Right atrium auricular region (tissue), 2 donors: ENCODE data around the gene KCNAB1. TPM values are rescaled to one million over a fixed set of nuclear protein-coding genes. Genes with fewer than 3 reads are reported as not detected.

Experiments
- DNase-seq: peaks from one replicate; pipeline ENCODE4 v3.0.0-alpha.2; 2019; ENCODE audit warnings: low spot score
- H3K27ac ChIP-seq, 2 donors: fragments of 200-600 bp; sonication (generic); 1 replicate in 1 of 2; 2 replicates in 1 of 2; pipeline ENCODE4 v1.5.1; 2016 to 2019
- H3K27me3 ChIP-seq, 2 donors: fragments of 200-600 bp; sonication (generic); one replicate each; pipeline versions ENCODE4 v1.5.1 to v1.6.0; 2017 to 2019
- H3K36me3 ChIP-seq: fragments of 200-600 bp; sonication (generic); one replicate; pipeline ENCODE4 v1.5.1; 2016
- H3K4me1 ChIP-seq, 2 donors: fragments of 200-600 bp; sonication (generic); one replicate each; pipeline versions ENCODE4 v1.5.1 to v1.6.0; 2017 to 2019
- H3K4me3 ChIP-seq, 2 donors: fragments of 200-600 bp; sonication (generic); 1 replicate in 1 of 2; 2 replicates in 1 of 2; pipeline ENCODE4 v1.5.1; 2017 to 2019; ENCODE audit warnings: mild to moderate bottlenecking in 1 of 2, moderate library complexity in 1 of 2
- H3K9me3 ChIP-seq, 2 donors: fragments of 200-600 bp; sonication (generic); one replicate each; pipeline ENCODE4 v1.5.1; 2019
- CTCF ChIP-seq, 2 donors: fragments of 200-600 bp; sonication (generic); IDR thresholded peaks; one replicate each; pipeline ENCODE4 v1.5.1; 2019; ENCODE audit warnings: antibody characterized with exemption in 2 of 2
- total RNA-seq, 2 donors: library from RNA; depleted of rRNA; stranded (reverse); fragments of >200 nt; gene quantifications; one replicate each; pipeline ENCODE4 v1.1.0, GENCODE V29; 2016

Gene KCNAB1
- total RNA-seq, 2 donors from 2014 or later: 2.0 to 3.2 TPM

- Histone ChIP-seq H3K27me3 (no peaks in the 10 kb centered on the region), H3K4me3 (no peak overlapping the region), H3K4me1 (no peaks in the 10 kb centered on the region), H3K27ac (no peak overlapping the region), H3K36me3 (no peaks in the 10 kb centered on the region), H3K9me3 (no peaks in the 10 kb centered on the region)
- DNase-seq: no peak
- no peak for TF ChIP-seq CTCF (IDR thresholded peaks at IDR 0.05)
Observed at GRCh38 chr3:156330415-156330814, 210.0 kb downstream of the KCNAB1 start.

DNA sequence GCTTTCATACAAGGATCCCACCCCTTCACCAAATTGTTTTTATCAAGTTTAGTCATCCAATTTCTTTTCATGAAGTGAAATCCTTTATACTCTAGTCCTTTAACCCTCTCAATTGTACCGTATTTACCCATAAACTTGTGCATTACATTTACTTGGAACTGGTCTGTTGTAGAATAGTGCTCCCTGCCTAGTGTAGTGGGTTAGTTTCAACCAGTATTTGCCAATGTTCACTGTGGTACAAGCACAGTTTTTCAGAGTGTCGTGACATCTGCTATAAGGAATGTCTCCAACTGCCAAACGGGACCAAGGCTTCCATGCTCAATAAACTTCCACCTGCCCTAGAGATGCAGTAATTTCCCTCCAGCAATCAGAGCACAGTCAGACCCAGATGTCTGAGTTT is 211.9 kb downstream of the KCNAB1 start:
- no peaks in the 10 kb centered on the region for H3K27me3 ChIP-seq
- H3K4me3 ChIP-seq: no peak overlapping the region
- H3K4me1 ChIP-seq: no peaks in the 10 kb centered on the region
- no peaks in the 10 kb centered on the region for H3K9me3 ChIP-seq
- H3K36me3 ChIP-seq: no peaks in the 10 kb centered on the region
- H3K27ac ChIP-seq: no peak overlapping the region
- TF ChIP-seq CTCF (IDR thresholded peaks at IDR 0.05): no peak
- no peak for DNase-seq

GRCh38 chr3:156334841-156335545 is 214.6 kb downstream of the KCNAB1 start:
- no peak for TF ChIP-seq CTCF (IDR thresholded peaks at IDR 0.05)

GRCh38 chr3:156339491-156339890 is 219.1 kb downstream of the KCNAB1 start:
- H3K27ac ChIP-seq: no peak overlapping the region
- H3K4me3 ChIP-seq: no peak overlapping the region
- TF ChIP-seq CTCF (IDR thresholded peaks at IDR 0.05): no peak
- no peaks in the 10 kb centered on the region for H3K36me3 ChIP-seq
- no peak for DNase-seq
- no peaks in the 10 kb centered on the region for H3K9me3 ChIP-seq
- H3K4me1 ChIP-seq: no peaks in the 10 kb centered on the region
- H3K27me3 ChIP-seq: no peaks in the 10 kb centered on the region

More at GRCh38 chr3:156334841-156335545, 214.6 kb downstream of the KCNAB1 start:
- Histone ChIP-seq H3K9me3 (no peaks in the 10 kb centered on the region), H3K36me3 (no peaks in the 10 kb centered on the region), H3K27me3 (no peaks in the 10 kb centered on the region), H3K27ac (no peak overlapping the region), H3K4me1 (no peaks in the 10 kb centered on the region), H3K4me3 (no peak overlapping the region)
- no peak for DNase-seq

DNA sequence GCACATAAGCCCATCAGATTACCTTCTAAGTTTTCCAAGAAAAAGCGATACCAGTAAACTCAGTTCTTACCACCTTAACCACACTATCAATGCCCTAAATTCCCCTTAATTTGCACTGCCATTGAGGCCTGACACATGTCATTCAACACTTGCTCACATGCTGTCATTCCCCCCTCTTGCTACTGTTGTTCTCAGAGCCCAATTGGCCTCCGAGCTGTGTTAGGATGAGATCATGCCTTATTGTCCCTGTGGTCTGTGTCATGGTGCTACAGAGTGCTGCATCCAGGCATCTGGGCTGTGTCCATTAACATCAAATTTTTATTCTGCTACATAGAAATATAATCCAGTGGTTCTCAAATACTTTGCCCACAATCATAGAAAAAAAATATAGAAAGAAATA is 221.0 kb downstream of the KCNAB1 start:
- Histone ChIP-seq H3K27me3 (no peaks in the 10 kb centered on the region), H3K4me1 (no peaks in the 10 kb centered on the region), H3K27ac (no peak overlapping the region), H3K9me3 (no peaks in the 10 kb centered on the region), H3K4me3 (no peak overlapping the region), H3K36me3 (no peaks in the 10 kb centered on the region)
- no peak for TF ChIP-seq CTCF (IDR thresholded peaks at IDR 0.05)
- no peak for DNase-seq
